ENCODE data around the gene STX18. TPM values are rescaled to one million over a fixed set of nuclear protein-coding genes. Genes with fewer than 3 reads are reported as not detected.

Gene STX18
- total RNA-seq, 1 experiment from 2014 or later: 20.9 TPM

- H3K4ac ChIP-seq (ENCODE audit: low read depth, low read length): no peak overlapping the region
- no peaks in the 10 kb centered on the region for H3K9me3 Mint-ChIP-seq
Observed at GRCh38 chr4:4518747-4519146, 23.1 kb downstream of the STX18 start.

More at GRCh38 chr4:4518747-4519146, 23.1 kb downstream of the STX18 start:
- Histone ChIP-seq H2BK12ac (ENCODE audit: insufficient read length, low read depth, low read length) (no peak overlapping the region), H3K56ac (ENCODE audit: insufficient read length, low read depth, low read length) (no peak overlapping the region), H2AK5ac (ENCODE audit: insufficient read length, low read length) (no peak overlapping the region), H3T11ph (ENCODE audit: low read length) (no peak overlapping the region), H3K18ac (ENCODE audit: insufficient read length, low read depth, low read length) (no peak overlapping the region), H4K20me1 (ENCODE audit: control insufficient read depth, insufficient read depth, insufficient read length) (no peaks in the 10 kb centered on the region), H3K23ac (ENCODE audit: insufficient read length, low read depth, low read length) (no peak overlapping the region), H3K4me2 (ENCODE audit: insufficient read depth, insufficient read length, low read length) (no peak overlapping the region), H2BK15ac (ENCODE audit: low read depth, low read length) (no peak overlapping the region), H2BK120ac (ENCODE audit: low read depth, low read length, poor library complexity, severe bottlenecking) (no peak overlapping the region), H3K9me3 (ENCODE audit: control insufficient read depth, low read depth, low read length) (no peaks in the 10 kb centered on the region), H4K5ac (ENCODE audit: insufficient read length, low read depth, low read length) (no peak overlapping the region), H3K14ac (ENCODE audit: insufficient read depth, low read length) (no peak overlapping the region), H3K79me1 (ENCODE audit: insufficient read depth, low read depth, low read length, poor library complexity, severe bottlenecking) (no peaks in the 10 kb centered on the region), H3K27me3 (ENCODE audit: insufficient read depth, low read length) (no peaks in the 10 kb centered on the region), H3K9ac (ENCODE audit: extremely low read depth, insufficient read length, low read length) (no peak overlapping the region), H2BK5ac (ENCODE audit: insufficient read length, low read length) (no peak overlapping the region), H4K8ac (replicated peaks; ENCODE audit: insufficient read length, low read depth, low read length) (no peak overlapping the region), H4K91ac (ENCODE audit: insufficient read length, low read depth, low read length) (no peak overlapping the region), H3K23me2 (ENCODE audit: insufficient read length, low read depth, low read length, poor library complexity, severe bottlenecking) (no peaks in the 10 kb centered on the region), H3K27ac (ENCODE audit: insufficient read length, low read depth, low read length) (no peak overlapping the region), H3K4me1 (ENCODE audit: insufficient read depth, low read length) (no peaks in the 10 kb centered on the region; the same call in 1 of the 2 replicates), H3K79me2 (ENCODE audit: insufficient read depth, low read length) (no peaks in the 10 kb centered on the region), H2AFZ (ENCODE audit: low read length) (no peak overlapping the region), H2BK20ac (ENCODE audit: low read depth, low read length, poor library complexity, severe bottlenecking) (no peak overlapping the region)
- WGBS (ENCODE audit: extremely low coverage, insufficient read length, low lambda C conversion rate): no CpG with 5 or more reads among the region's 5 CpGs
- H3K27ac Mint-ChIP-seq: no peak overlapping the region
- no peak for DNase-seq
- no peak overlapping the region for H3K4me3 Mint-ChIP-seq
- H3K36me3 Mint-ChIP-seq (ENCODE audit: insufficient read depth in 1 of 3, low read depth in 3 of 3): no peaks in the 10 kb centered on the region
- peaks cover 9 to 10% of the 10 kb centered on the region in 2 experiments for H3K4me1 Mint-ChIP-seq
- TF ChIP-seq, protein P1, sequence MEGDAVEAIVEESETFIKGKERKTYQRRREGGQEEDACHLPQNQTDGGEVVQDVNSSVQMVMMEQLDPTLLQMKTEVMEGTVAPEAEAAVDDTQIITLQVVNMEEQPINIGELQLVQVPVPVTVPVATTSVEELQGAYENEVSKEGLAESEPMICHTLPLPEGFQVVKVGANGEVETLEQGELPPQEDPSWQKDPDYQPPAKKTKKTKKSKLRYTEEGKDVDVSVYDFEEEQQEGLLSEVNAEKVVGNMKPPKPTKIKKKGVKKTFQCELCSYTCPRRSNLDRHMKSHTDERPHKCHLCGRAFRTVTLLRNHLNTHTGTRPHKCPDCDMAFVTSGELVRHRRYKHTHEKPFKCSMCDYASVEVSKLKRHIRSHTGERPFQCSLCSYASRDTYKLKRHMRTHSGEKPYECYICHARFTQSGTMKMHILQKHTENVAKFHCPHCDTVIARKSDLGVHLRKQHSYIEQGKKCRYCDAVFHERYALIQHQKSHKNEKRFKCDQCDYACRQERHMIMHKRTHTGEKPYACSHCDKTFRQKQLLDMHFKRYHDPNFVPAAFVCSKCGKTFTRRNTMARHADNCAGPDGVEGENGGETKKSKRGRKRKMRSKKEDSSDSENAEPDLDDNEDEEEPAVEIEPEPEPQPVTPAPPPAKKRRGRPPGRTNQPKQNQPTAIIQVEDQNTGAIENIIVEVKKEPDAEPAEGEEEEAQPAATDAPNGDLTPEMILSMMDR (conservative IDR thresholded peaks at IDR 0.05): no peak
- no peaks in the 10 kb centered on the region for H3K27me3 Mint-ChIP-seq (ENCODE audit: low read depth)
